ENCODE data around the gene SYNPR.

The SYNPR gene

GRCh38 chr3:63473641-63474166 is 195.6 kb downstream of the SYNPR start:
- no peak for DNase-seq (ENCODE audit: low spot score)

- no peak for DNase-seq (ENCODE audit: low spot score)
Observed at GRCh38 chr3:63474828-63475518, 196.9 kb downstream of the SYNPR start.

- no peak for DNase-seq (ENCODE audit: low spot score)
Observed at GRCh38 chr3:63477494-63478129, 199.5 kb downstream of the SYNPR start.

GRCh38 chr3:63478990-63479660 is 201.0 kb downstream of the SYNPR start:
- DNase-seq (ENCODE audit: low spot score), result no peak

- DNase-seq (ENCODE audit: low spot score), result no peak
Observed at GRCh38 chr3:63479661-63480035, 201.5 kb downstream of the SYNPR start.

- no peak for DNase-seq (ENCODE audit: low spot score)
Observed at GRCh38 chr3:63481627-63482026, 203.5 kb downstream of the SYNPR start.

GRCh38 chr3:63482341-63482740 is 204.2 kb downstream of the SYNPR start:
- no peak for DNase-seq (ENCODE audit: low spot score)

- no peak for DNase-seq (ENCODE audit: low spot score)
Observed at GRCh38 chr3:63492464-63492863, 214.4 kb downstream of the SYNPR start.

GRCh38 chr3:63493101-63493500 is 215.0 kb downstream of the SYNPR start:
- no peak for DNase-seq (ENCODE audit: low spot score)

- DNase-seq (ENCODE audit: low spot score), result no peak
Observed at GRCh38 chr3:63494646-63495045, 216.5 kb downstream of the SYNPR start.

- DNase-seq (ENCODE audit: low spot score), result no peak
Observed at GRCh38 chr3:63497641-63498040, 219.5 kb downstream of the SYNPR start.

- no peak for DNase-seq (ENCODE audit: low spot score)
Observed at GRCh38 chr3:63500196-63500595, 222.1 kb downstream of the SYNPR start.

- DNase-seq (ENCODE audit: low spot score), result no peak
Observed at GRCh38 chr3:63508305-63508704, 230.2 kb downstream of the SYNPR start.

GRCh38 chr3:63508771-63509170 is 230.7 kb downstream of the SYNPR start:
- no peak for DNase-seq (ENCODE audit: low spot score)

GRCh38 chr3:63513791-63514190 is 235.7 kb downstream of the SYNPR start:
- no peak for DNase-seq (ENCODE audit: low spot score)

- DNase-seq (ENCODE audit: low spot score), result no peak
Observed at GRCh38 chr3:63514678-63515077, 236.6 kb downstream of the SYNPR start.

- no peak for DNase-seq (ENCODE audit: low spot score)
Observed at GRCh38 chr3:63519426-63519825, 241.3 kb downstream of the SYNPR start.

- no peak for DNase-seq (ENCODE audit: low spot score)
Observed at GRCh38 chr3:63521657-63522056, 243.5 kb downstream of the SYNPR start.

GRCh38 chr3:63523100-63523499 is 245.0 kb downstream of the SYNPR start:
- DNase-seq (ENCODE audit: low spot score), result no peak

- DNase-seq (ENCODE audit: low spot score), result no peak
Observed at GRCh38 chr3:63528325-63529000, 250.4 kb downstream of the SYNPR start.

- DNase-seq (ENCODE audit: low spot score), result no peak
Observed at GRCh38 chr3:63532521-63532920, 254.4 kb downstream of the SYNPR start.

GRCh38 chr3:63538919-63539318 is 260.8 kb downstream of the SYNPR start:
- DNase-seq (ENCODE audit: low spot score), result no peak

GRCh38 chr3:63555767-63556166 is 277.7 kb downstream of the SYNPR start:
- no peak for DNase-seq (ENCODE audit: low spot score)

Data from globus pallidus (tissue), 1 donor.